ENCODE results near the gene KIAA0232.

- no peak for TF ChIP-seq POLR2A (IDR thresholded peaks at IDR 0.05)
- TF ChIP-seq, protein P1, sequence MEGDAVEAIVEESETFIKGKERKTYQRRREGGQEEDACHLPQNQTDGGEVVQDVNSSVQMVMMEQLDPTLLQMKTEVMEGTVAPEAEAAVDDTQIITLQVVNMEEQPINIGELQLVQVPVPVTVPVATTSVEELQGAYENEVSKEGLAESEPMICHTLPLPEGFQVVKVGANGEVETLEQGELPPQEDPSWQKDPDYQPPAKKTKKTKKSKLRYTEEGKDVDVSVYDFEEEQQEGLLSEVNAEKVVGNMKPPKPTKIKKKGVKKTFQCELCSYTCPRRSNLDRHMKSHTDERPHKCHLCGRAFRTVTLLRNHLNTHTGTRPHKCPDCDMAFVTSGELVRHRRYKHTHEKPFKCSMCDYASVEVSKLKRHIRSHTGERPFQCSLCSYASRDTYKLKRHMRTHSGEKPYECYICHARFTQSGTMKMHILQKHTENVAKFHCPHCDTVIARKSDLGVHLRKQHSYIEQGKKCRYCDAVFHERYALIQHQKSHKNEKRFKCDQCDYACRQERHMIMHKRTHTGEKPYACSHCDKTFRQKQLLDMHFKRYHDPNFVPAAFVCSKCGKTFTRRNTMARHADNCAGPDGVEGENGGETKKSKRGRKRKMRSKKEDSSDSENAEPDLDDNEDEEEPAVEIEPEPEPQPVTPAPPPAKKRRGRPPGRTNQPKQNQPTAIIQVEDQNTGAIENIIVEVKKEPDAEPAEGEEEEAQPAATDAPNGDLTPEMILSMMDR (IDR thresholded peaks at IDR 0.05) = no peak
Observed at GRCh38 chr4:6925357-6925836, 142.9 kb downstream of the KIAA0232 start.

Measured in gastroesophageal sphincter (tissue), 3 donors.